B cell (primary cell): ENCODE results near the gene TOM1L2. TPM values are rescaled to one million over a fixed set of nuclear protein-coding genes. Genes with fewer than 3 reads are reported as not detected.

ENCODE experiments used
- ATAC-seq: fragments of 200-7000 bp; cut with Tn5 transposase; one replicate; pipeline ENCODE4 v1.10.0; 2021; ENCODE audit warnings: low read depth, mild to moderate bottlenecking, moderate number of reproducible peaks, moderate library complexity
- CTCF ChIA-PET: fragments of 350-600 bp; sonication (Branson Sonifier 250); formaldehyde crosslinking; loops from one replicate; lab custom pipeline; 2021; ENCODE audit warnings: antibody characterized with exemption, inconsistent platforms; lab: Charles Lee
- POLR2A ChIA-PET: fragments of 350-600 bp; sonication (Branson Sonifier 250); formaldehyde crosslinking; loops from one replicate; lab custom pipeline; 2021; ENCODE audit warnings: antibody characterized with exemption; lab: Charles Lee
- DNase-seq: peaks from one replicate; pipeline ENCODE4 v3.0.0; 2013
- H2AFZ ChIP-seq: 2 replicates; pipeline ENCODE4 v1.6.1; 2012; ENCODE audit warnings: mild to moderate bottlenecking, low read depth, low read length; ENCODE audit not compliant: insufficient read depth, poor library complexity, severe bottlenecking
- H3K27ac ChIP-seq, 2 donors: 1 replicate in 1 of 2; 2 replicates in 1 of 2; pipeline ENCODE4 v1.5.1; 2012 to 2013; ENCODE audit warnings: low read length in 2 of 2, mild to moderate bottlenecking in 2 of 2, moderate library complexity in 1 of 2
- H3K27me3 ChIP-seq, 4 experiments: fragments of 200-600 bp in 1 of 4; sonication (generic) in 1 of 4; replicated peaks in 1 of 4; 1 replicate in 2 of 4; 2 replicates in 2 of 4; pipeline versions ENCODE4 v1.6.1 to v1.7.0; 2013 to 2016; ENCODE audit warnings: low read length in 3 of 4, mild to moderate bottlenecking in 2 of 4, mixed read lengths in 1 of 4, moderate library complexity in 1 of 4; ENCODE audit not compliant: insufficient read depth in 4 of 4, control insufficient read depth in 3 of 4; ENCODE audit errors: control extremely low read depth in 1 of 4
- H3K36me3 ChIP-seq, 2 experiments: replicated peaks in 1 of 2; 1 replicate in 1 of 2; 2 replicates in 1 of 2; pipeline versions ENCODE4 v1.6.1 to v1.7.1; 2013; ENCODE audit warnings: low read length in 1 of 2; ENCODE audit not compliant: insufficient read depth in 2 of 2, control insufficient read depth in 1 of 2; ENCODE audit errors: control extremely low read depth in 1 of 2, extremely low read depth in 1 of 2
- H3K4me1 ChIP-seq, 2 donors: fragments of 200-600 bp in 1 of 2; sonication (generic) in 1 of 2; 1 replicate in 1 of 2; 2 replicates in 1 of 2; pipeline versions ENCODE4 v1.5.1 to v1.6.1; 2013 to 2017; ENCODE audit warnings: low read length in 2 of 2; ENCODE audit not compliant: control insufficient read depth in 2 of 2, insufficient read depth in 2 of 2
- H3K4me2 ChIP-seq: replicated peaks from 2 replicates; pipeline ENCODE3; 2012; ENCODE audit warnings: mild to moderate bottlenecking, low read depth, low read length; ENCODE audit not compliant: poor library complexity, severe bottlenecking
- H3K4me3 ChIP-seq, 5 experiments: fragments of 200-600 bp in 1 of 5; sonication (generic) in 1 of 5; 1 replicate in 3 of 5; 2 replicates in 2 of 5; pipeline versions ENCODE4 v1.5.1 to v1.7.0; 2011 to 2016; ENCODE audit warnings: low read length in 4 of 5, mild to moderate bottlenecking in 4 of 5, low read depth in 2 of 5, control low read depth in 1 of 5, moderate library complexity in 1 of 5; ENCODE audit not compliant: insufficient read depth in 1 of 5; ENCODE audit errors: control extremely low read depth in 1 of 5, extremely low read depth in 1 of 5
- H3K79me2 ChIP-seq: fragments of 200-600 bp; sonication (generic); one replicate; pipeline ENCODE4 v1.6.0; 2016; ENCODE audit warnings: low read length; ENCODE audit not compliant: control insufficient read depth, insufficient read depth
- H3K9ac ChIP-seq: fragments of 200-600 bp; sonication (generic); 2 replicates; pipeline ENCODE4 v1.6.1; 2017; ENCODE audit warnings: mild to moderate bottlenecking, low read length, moderate library complexity
- H3K9me3 ChIP-seq, 3 donors: one replicate each; pipeline versions ENCODE4 v1.6.1 to v1.7.1; 2013; ENCODE audit warnings: low read length in 2 of 3; ENCODE audit not compliant: control insufficient read depth in 2 of 3, insufficient read depth in 1 of 3; ENCODE audit errors: control extremely low read depth in 1 of 3
- H4K20me1 ChIP-seq: 2 replicates; pipeline ENCODE4 v1.6.0; 2012; ENCODE audit warnings: mild to moderate bottlenecking, low read length; ENCODE audit not compliant: insufficient read depth, control insufficient read depth, poor library complexity, severe bottlenecking
- H3K27ac Mint-ChIP-seq: one replicate; pipeline ENCODE4 v1.8.0; 2021; ENCODE audit warnings: mixed read lengths
- H3K27me3 Mint-ChIP-seq: one replicate; pipeline ENCODE4 v1.8.0; 2021; ENCODE audit warnings: mixed read lengths
- H3K4me1 Mint-ChIP-seq: one replicate; pipeline ENCODE4 v1.8.0; 2021; ENCODE audit warnings: mixed read lengths
- H3K4me3 Mint-ChIP-seq: one replicate; pipeline ENCODE4 v1.8.0; 2021; ENCODE audit warnings: mixed read lengths
- H3K9me3 Mint-ChIP-seq: one replicate; pipeline ENCODE4 v1.8.0; 2022; ENCODE audit warnings: mixed read lengths; ENCODE audit not compliant: insufficient read depth
- EZH2 ChIP-seq: IDR thresholded peaks from 2 replicates; pipeline ENCODE4 v1.6.1; 2012; ENCODE audit warnings: borderline replicate concordance, low read depth, mild to moderate bottlenecking, moderate library complexity, low read length; ENCODE audit not compliant: insufficient read depth, poor library complexity, severe bottlenecking
- WGBS: methylation state at CpG from one replicate; pipeline ENCODE4 v1.1.5; 2013; ENCODE audit warnings: missing lambda C conversion rate; ENCODE audit not compliant: insufficient coverage; 5-methylcytosine and 5-hydroxymethylcytosine counted together
- intact Hi-C: fragments of 100-400 bp; cut with micrococcal nuclease; formaldehyde crosslinking; loops from one replicate; pipeline ENCODE4 v1.10.0; 2022
- polyA plus RNA-seq: library from polyadenylated mRNA; depleted of rRNA; stranded (reverse); fragments of >200 nt; gene quantifications from 2 replicates; pipeline ENCODE4 v1.2.3, GENCODE V29; 2012
- total RNA-seq, 2 donors: library from RNA; stranded (reverse); fragments of 120-200 nt in 1 of 2; gene quantifications; 1 replicate in 1 of 2; 2 replicates in 1 of 2; pipeline versions ENCODE4 v1.2.3 to v1.2.4, GENCODE V29; 2013 to 2022
- TF ChIP-seq, protein P1 (sequence below): fragments of 200-600 bp; IDR thresholded peaks from one replicate; pipeline ENCODE4 v1.8.0; 2022; ENCODE audit warnings: antibody characterized with exemption, mild to moderate bottlenecking

The TOM1L2 gene
- total and polyA plus RNA-seq, 2 donors (not counting 1 experiment from before 2014, with no cell fraction given) = 25.1 to 29.7 TPM

DNA sequence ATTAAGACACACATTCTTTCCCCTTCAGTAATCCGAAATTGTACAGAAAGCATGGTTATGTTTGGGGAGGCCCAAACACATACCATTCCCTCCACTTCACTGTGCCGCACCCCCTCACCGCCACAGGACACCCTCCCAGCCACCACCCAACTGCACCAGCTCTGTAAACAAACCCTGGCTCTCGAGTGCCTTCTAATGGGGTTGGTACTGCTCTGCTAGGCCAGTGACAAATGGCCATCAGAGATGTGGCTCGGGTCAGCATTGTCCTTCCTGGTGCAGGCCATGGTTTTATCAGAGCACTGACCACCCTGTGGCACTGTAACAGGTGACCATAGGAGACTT, 111.5 kb downstream of the TOM1L2 start:
- 93% methylated on average over 2 of the region's 5 CpGs for WGBS
- H3K36me3 ChIP-seq = no peaks in the 10 kb centered on the region
- no peak overlapping the region for H3K4me3 Mint-ChIP-seq
- no peaks in the 10 kb centered on the region for H3K27me3 ChIP-seq
- no peak overlapping the region for H3K27ac ChIP-seq
- CTCF ChIA-PET = interaction anchor here (0.6 to 6.2 kb wide), 17 partner anchors 11 to 180 kb away, joined by 3 to 109 read pairs (median 5); partner anchors contain the start of gene RAI1
- H3K27ac Mint-ChIP-seq = no peak overlapping the region
- peaks cover 0 to 6% of the 10 kb centered on the region in 2 donors for H3K4me1 ChIP-seq
- H3K9me3 ChIP-seq = no peaks in the 10 kb centered on the region
- intact Hi-C loops = loop anchor here (1.0 to 2.0 kb wide), 5 partner anchors 48 to 179 kb away; partner anchors contain the start of gene RAI1
- DNase-seq (no peak), ATAC-seq (no peak)
- H2AFZ ChIP-seq = no peak overlapping the region
- no peaks in the 10 kb centered on the region for H3K27me3 Mint-ChIP-seq
- H3K9me3 Mint-ChIP-seq = no peaks in the 10 kb centered on the region
- no peaks in the 10 kb centered on the region for H3K79me2 ChIP-seq
- H3K4me1 Mint-ChIP-seq = no peaks in the 10 kb centered on the region
- H3K9ac ChIP-seq = no peak overlapping the region
- TF ChIP-seq, protein P1, sequence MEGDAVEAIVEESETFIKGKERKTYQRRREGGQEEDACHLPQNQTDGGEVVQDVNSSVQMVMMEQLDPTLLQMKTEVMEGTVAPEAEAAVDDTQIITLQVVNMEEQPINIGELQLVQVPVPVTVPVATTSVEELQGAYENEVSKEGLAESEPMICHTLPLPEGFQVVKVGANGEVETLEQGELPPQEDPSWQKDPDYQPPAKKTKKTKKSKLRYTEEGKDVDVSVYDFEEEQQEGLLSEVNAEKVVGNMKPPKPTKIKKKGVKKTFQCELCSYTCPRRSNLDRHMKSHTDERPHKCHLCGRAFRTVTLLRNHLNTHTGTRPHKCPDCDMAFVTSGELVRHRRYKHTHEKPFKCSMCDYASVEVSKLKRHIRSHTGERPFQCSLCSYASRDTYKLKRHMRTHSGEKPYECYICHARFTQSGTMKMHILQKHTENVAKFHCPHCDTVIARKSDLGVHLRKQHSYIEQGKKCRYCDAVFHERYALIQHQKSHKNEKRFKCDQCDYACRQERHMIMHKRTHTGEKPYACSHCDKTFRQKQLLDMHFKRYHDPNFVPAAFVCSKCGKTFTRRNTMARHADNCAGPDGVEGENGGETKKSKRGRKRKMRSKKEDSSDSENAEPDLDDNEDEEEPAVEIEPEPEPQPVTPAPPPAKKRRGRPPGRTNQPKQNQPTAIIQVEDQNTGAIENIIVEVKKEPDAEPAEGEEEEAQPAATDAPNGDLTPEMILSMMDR = no peak
- TF ChIP-seq EZH2 = no peak
- peaks cover 4% of the 10 kb centered on the region for H4K20me1 ChIP-seq
- no peak overlapping the region for H3K4me2 ChIP-seq
- no peak overlapping the region for H3K4me3 ChIP-seq
- POLR2A ChIA-PET = no interaction called here

DNA sequence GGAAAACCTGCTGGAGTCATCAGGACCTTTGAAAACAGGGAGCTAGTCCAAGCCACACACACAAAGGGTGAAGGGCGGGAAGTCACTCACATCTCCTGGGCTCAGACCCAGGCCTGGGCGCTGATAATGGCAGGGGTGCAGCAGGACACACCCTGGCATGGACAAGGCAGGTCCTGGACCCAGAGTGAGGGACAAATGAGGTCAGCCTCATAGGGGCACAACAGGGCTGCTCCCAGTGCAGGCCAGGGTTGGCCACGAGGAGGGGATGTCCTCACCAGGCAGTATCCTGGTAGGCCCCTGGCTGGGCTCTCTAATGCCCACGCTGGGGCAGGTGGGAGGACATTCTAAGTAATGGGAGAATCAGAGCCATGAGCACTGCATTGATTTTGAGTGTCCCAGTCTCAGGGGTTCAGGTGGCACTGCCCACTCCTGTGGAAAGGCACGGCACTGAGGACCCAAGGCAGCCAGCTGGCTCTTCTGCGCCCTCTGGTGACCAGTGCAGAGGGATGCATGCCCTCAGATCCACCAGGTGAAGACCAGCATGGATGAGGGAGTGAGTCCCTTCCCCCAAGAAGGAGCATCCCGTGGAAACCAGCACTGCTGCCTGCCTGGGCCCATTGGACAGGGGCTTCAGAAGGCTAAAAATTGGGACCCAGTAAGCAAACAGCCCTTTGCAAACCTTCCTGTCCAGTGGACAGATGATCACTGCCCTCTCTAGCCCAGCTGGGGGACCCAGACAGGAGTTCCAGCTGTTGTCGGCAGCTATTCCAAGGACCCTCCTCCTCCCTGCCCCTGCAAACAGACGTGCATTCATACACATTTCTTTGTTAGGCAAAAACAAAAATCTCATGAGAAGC, 112.1 kb downstream of the TOM1L2 start:
- H3K9ac ChIP-seq = no peak overlapping the region
- CTCF ChIA-PET = interaction anchor here (0.6 to 6.2 kb wide), 16 partner anchors 10 to 179 kb away, joined by 3 to 109 read pairs (median 5); partner anchors contain the start of gene RAI1
- H3K4me1 Mint-ChIP-seq = no peaks in the 10 kb centered on the region
- no peak overlapping the region for H3K27ac Mint-ChIP-seq
- H3K9me3 Mint-ChIP-seq = no peaks in the 10 kb centered on the region
- H3K36me3 ChIP-seq = no peaks in the 10 kb centered on the region
- TF ChIP-seq EZH2 = no peak
- TF ChIP-seq, protein P1 = peak; percentile 96
- H3K4me3 Mint-ChIP-seq = no peak overlapping the region
- H3K4me1 ChIP-seq = peaks cover 0 to 6% of the 10 kb centered on the region in 2 donors
- no peaks in the 10 kb centered on the region for H3K27me3 ChIP-seq
- H3K27me3 Mint-ChIP-seq = no peaks in the 10 kb centered on the region
- H3K27ac ChIP-seq = no peak overlapping the region
- 54% methylated on average over 8 of the region's 9 CpGs for WGBS
- H4K20me1 ChIP-seq = peaks cover 4% of the 10 kb centered on the region
- no peak overlapping the region for H3K4me2 ChIP-seq
- H3K9me3 ChIP-seq = no peaks in the 10 kb centered on the region
- POLR2A ChIA-PET = no interaction called here
- ATAC-seq (peak; percentile 97), DNase-seq (peak; percentile 82)
- no peak overlapping the region for H2AFZ ChIP-seq
- intact Hi-C loops = loop anchor here (1.0 to 2.0 kb wide), 5 partner anchors 48 to 179 kb away; partner anchors contain the start of gene RAI1
- no peaks in the 10 kb centered on the region for H3K79me2 ChIP-seq
- no peak overlapping the region for H3K4me3 ChIP-seq
